WTC11 (cell line): ENCODE data around the gene RNGTT.

Experiments
- ARID4B ChIP-seq: sonication (generic); formaldehyde crosslinking; IDR thresholded peaks from 2 replicates; pipeline ENCODE4 v1.8.0; 2023; ENCODE audit warnings: missing genetic modification reagents, mild to moderate bottlenecking, borderline replicate concordance
- ATF2 ChIP-seq: sonication (generic); formaldehyde crosslinking; IDR thresholded peaks from 2 replicates; pipeline ENCODE4 v1.8.1; 2022; ENCODE audit warnings: low read depth, missing genetic modification reagents, borderline replicate concordance
- ATF6 ChIP-seq: sonication (generic); formaldehyde crosslinking; IDR thresholded peaks from 2 replicates; pipeline ENCODE4 v1.8.1; 2023; ENCODE audit warnings: mild to moderate bottlenecking, missing genetic modification reagents
- CTCF ChIP-seq: fragments of 200-600 bp; IDR thresholded peaks from 2 replicates; pipeline ENCODE4 v1.8.0; 2022; ENCODE audit warnings: antibody characterized with exemption
- ESRRA ChIP-seq: sonication (generic); formaldehyde crosslinking; IDR thresholded peaks from 2 replicates; pipeline ENCODE4 v1.8.1; 2022; ENCODE audit warnings: mild to moderate bottlenecking, missing genetic modification reagents, borderline replicate concordance
- FOXP4 ChIP-seq: sonication (generic); formaldehyde crosslinking; IDR thresholded peaks from 2 replicates; pipeline ENCODE4 v1.8.0; 2022; ENCODE audit warnings: mild to moderate bottlenecking, missing genetic modification reagents
- NR2C2 ChIP-seq: sonication (generic); formaldehyde crosslinking; IDR thresholded peaks from 2 replicates; pipeline ENCODE4 v1.8.0; 2022; ENCODE audit warnings: mild to moderate bottlenecking, missing genetic modification reagents

- no peak for TF ChIP-seq ARID4B (CRISPR knock-in tag)
- TF ChIP-seq CTCF = no peak
- TF ChIP-seq ATF2 = no peak
- TF ChIP-seq ESRRA (CRISPR knock-in tag) = no peak
- no peak for TF ChIP-seq NR2C2
- TF ChIP-seq ATF6 (CRISPR knock-in tag) = no peak
- no peak for TF ChIP-seq FOXP4 (CRISPR knock-in tag)
Observed at GRCh38 chr6:88806728-88807127, 156.7 kb downstream of the RNGTT start.
